ENCODE results near the gene BCL2A1.
"Not testable (repeated sequence)": the region's sequence is repeated elsewhere in the genome, so short reads cannot be mapped to it uniquely, and the experiment has no call there.

The BCL2A1 gene

GRCh38 chr15:79929412-79929811 lies 41.6 kb downstream of the BCL2A1 start:
- Histone ChIP-seq H3K4me3 (no peak overlapping the region), H3K9ac (no peak overlapping the region), H3K4me2 (no peak overlapping the region), H3K9me3 (peaks cover 17% of the 10 kb centered on the region), H3K4me1 (peaks cover 4% of the 10 kb centered on the region; the same call in 1 of the 2 replicates), H3K36me3 (no peaks in the 10 kb centered on the region), H3K27me3 (no peaks in the 10 kb centered on the region), H3K27ac (no peak overlapping the region), H4K20me1 (no peaks in the 10 kb centered on the region)
- no peak for TF ChIP-seq Cebpa-rat (IDR thresholded peaks at IDR 0.05)

GRCh38 chr15:79926116-79926515 lies 44.9 kb downstream of the BCL2A1 start:
- Histone ChIP-seq H3K4me1 (peaks cover 15% of the 10 kb centered on the region), H3K9me3 (peaks cover 26% of the 10 kb centered on the region)
- not testable (repeated sequence) for H3K4me3 ChIP-seq, H4K20me1 ChIP-seq, H3K4me2 ChIP-seq, H3K27me3 ChIP-seq, H3K27ac ChIP-seq, H3K36me3 ChIP-seq, H3K9ac ChIP-seq

GRCh38 chr15:79924379-79924778 lies 46.6 kb downstream of the BCL2A1 start:
- H3K27me3 ChIP-seq = no peaks in the 10 kb centered on the region
- peak overlapping the region; percentile 79 for H3K4me2 ChIP-seq
- peaks cover 44% of the 10 kb centered on the region for H3K9me3 ChIP-seq
- H3K4me3 ChIP-seq = peak overlapping the region; percentile 99
- H4K20me1 ChIP-seq = peaks cover 6% of the 10 kb centered on the region; the same call in 1 of the 2 replicates
- TF ChIP-seq Cebpa-rat (IDR thresholded peaks at IDR 0.05) = no peak
- peak overlapping the region; percentile 92 for H3K9ac ChIP-seq
- peaks cover 15% of the 10 kb centered on the region for H3K4me1 ChIP-seq
- peaks cover 26% of the 10 kb centered on the region for H3K36me3 ChIP-seq
- H3K27ac ChIP-seq = peak overlapping the region; percentile 94

- Histone ChIP-seq H3K27me3 (no peaks in the 10 kb centered on the region), H3K36me3 (peaks cover 33% of the 10 kb centered on the region), H3K4me3 (peak overlapping the region; percentile 99), H3K27ac (peak overlapping the region; percentile 94), H3K4me2 (peak overlapping the region; percentile 92), H4K20me1 (peaks cover 6% of the 10 kb centered on the region; the same call in 1 of the 2 replicates), H3K9me3 (peaks cover 51% of the 10 kb centered on the region), H3K4me1 (peaks cover 15% of the 10 kb centered on the region), H3K9ac (peak overlapping the region; percentile 92)
- TF ChIP-seq Cebpa-rat (IDR thresholded peaks at IDR 0.05) = no peak
Measured at GRCh38 chr15:79923515-79924169, 47.4 kb downstream of the BCL2A1 start.

- Histone ChIP-seq H3K9me3 (peaks cover 56% of the 10 kb centered on the region), H3K4me2 (peak overlapping the region; percentile 92), H3K4me3 (peak overlapping the region; percentile 99), H3K27ac (peak overlapping the region; percentile 94), H3K9ac (peak overlapping the region; percentile 92), H3K4me1 (peaks cover 15% of the 10 kb centered on the region), H4K20me1 (peaks cover 6% of the 10 kb centered on the region; the same call in 1 of the 2 replicates), H3K36me3 (peaks cover 37% of the 10 kb centered on the region), H3K27me3 (no peaks in the 10 kb centered on the region)
- TF ChIP-seq Cebpa-rat (IDR thresholded peaks at IDR 0.05) = no peak
Measured at GRCh38 chr15:79923079-79923514, 47.9 kb downstream of the BCL2A1 start.

GRCh38 chr15:79922512-79923078 lies 48.4 kb downstream of the BCL2A1 start:
- peaks cover 42% of the 10 kb centered on the region for H3K36me3 ChIP-seq
- H3K4me2 ChIP-seq = peak overlapping the region; percentile 92
- peaks cover 61% of the 10 kb centered on the region for H3K9me3 ChIP-seq
- peak overlapping the region; percentile 92 for H3K9ac ChIP-seq
- H4K20me1 ChIP-seq = peaks cover 6% of the 10 kb centered on the region; the same call in 1 of the 2 replicates
- peak overlapping the region; percentile 99 for H3K4me3 ChIP-seq
- TF ChIP-seq Cebpa-rat (IDR thresholded peaks at IDR 0.05) = no peak
- no peaks in the 10 kb centered on the region for H3K27me3 ChIP-seq
- H3K27ac ChIP-seq = peak overlapping the region; percentile 94
- peaks cover 15% of the 10 kb centered on the region for H3K4me1 ChIP-seq

- Histone ChIP-seq H3K9me3 (peaks cover 71% of the 10 kb centered on the region), H3K36me3 (peaks cover 68% of the 10 kb centered on the region), H3K4me1 (peaks cover 15% of the 10 kb centered on the region), H3K4me3 (no peak overlapping the region), H4K20me1 (peaks cover 6% of the 10 kb centered on the region; the same call in 1 of the 2 replicates), H3K9ac (no peak overlapping the region), H3K27me3 (no peaks in the 10 kb centered on the region), H3K27ac (no peak overlapping the region), H3K4me2 (no peak overlapping the region)
- TF ChIP-seq Cebpa-rat (IDR thresholded peaks at IDR 0.05) = no peak
Measured at GRCh38 chr15:79919749-79920511, 51.1 kb downstream of the BCL2A1 start.

- Histone ChIP-seq H3K4me3 (peak overlapping the region; percentile 45; the same call in 1 of the 2 replicates), H3K9me3 (peaks cover 77% of the 10 kb centered on the region), H3K36me3 (peaks cover 75% of the 10 kb centered on the region), H3K9ac (no peak overlapping the region), H3K4me1 (peaks cover 9% of the 10 kb centered on the region), H3K27ac (no peak overlapping the region), H3K4me2 (no peak overlapping the region), H3K27me3 (no peaks in the 10 kb centered on the region), H4K20me1 (peaks cover 6% of the 10 kb centered on the region; the same call in 1 of the 2 replicates)
- TF ChIP-seq Cebpa-rat (IDR thresholded peaks at IDR 0.05) = no peak
Measured at GRCh38 chr15:79919090-79919748, 51.8 kb downstream of the BCL2A1 start.

GRCh38 chr15:79918278-79918677 lies 52.7 kb downstream of the BCL2A1 start:
- Histone ChIP-seq H3K27me3 (no peaks in the 10 kb centered on the region), H3K27ac (no peak overlapping the region), H3K9me3 (peaks cover 85% of the 10 kb centered on the region), H3K4me3 (peak overlapping the region; percentile 36; the same call in 1 of the 2 replicates), H3K4me2 (no peak overlapping the region), H3K9ac (no peak overlapping the region), H3K4me1 (peaks cover 8% of the 10 kb centered on the region), H4K20me1 (peaks cover 6% of the 10 kb centered on the region; the same call in 1 of the 2 replicates), H3K36me3 (peaks cover 82% of the 10 kb centered on the region)
- no peak for TF ChIP-seq Cebpa-rat (IDR thresholded peaks at IDR 0.05)
